K562 (cell line): ENCODE measurements around the gene CDKL5. TPM values are rescaled to one million over a fixed set of nuclear protein-coding genes. Genes with fewer than 3 reads are reported as not detected.

Experiments used
- CHD4 ChIP-seq: fragments of 200-600 bp; sonication (generic); IDR thresholded peaks from 3 replicates; pipeline ENCODE4 v1.6.1; 2012; ENCODE audit warnings: low read depth, mild to moderate bottlenecking, mixed read lengths, low read length, inconsistent platforms; ENCODE audit not compliant: insufficient read depth, insufficient replicate concordance, poor library complexity, severe bottlenecking
- CREB3 ChIP-seq: fragments of 450-650 bp; conservative IDR thresholded peaks from 2 replicates; pipeline ENCODE4 v1.6.1; 2016; ENCODE audit warnings: missing genetic modification characterization, low read depth, mild to moderate bottlenecking, missing compliant biosample characterization, moderate library complexity
- DLX4 ChIP-seq: fragments of 250-450 bp; sonication (Bioruptor Pico); IDR thresholded peaks from 2 replicates; pipeline ENCODE4 v1.6.1; 2021; ENCODE audit warnings: mild to moderate bottlenecking
- GTF2F1 ChIP-seq: IDR thresholded peaks from 2 replicates; pipeline ENCODE4 v1.6.1; 2011; ENCODE audit warnings: low read depth, low read length, improper control_type of control experiment
- HIVEP1 ChIP-seq: fragments of 250-450 bp; sonication (Bioruptor Pico); IDR thresholded peaks from 2 replicates; pipeline ENCODE4 v1.4.0; 2020; ENCODE audit warnings: mild to moderate bottlenecking
- ILK ChIP-seq: fragments of 450-650 bp; IDR thresholded peaks from 2 replicates; pipeline ENCODE4 v1.6.1; 2016; ENCODE audit warnings: missing genetic modification characterization, low read depth, mild to moderate bottlenecking, missing compliant biosample characterization, moderate library complexity, borderline replicate concordance
- MTA3 ChIP-seq: fragments of 450-650 bp; formaldehyde crosslinking; IDR thresholded peaks from 2 replicates; pipeline ENCODE4 v1.6.1; 2017; ENCODE audit warnings: mild to moderate bottlenecking, borderline replicate concordance
- MYC ChIP-seq, 2 experiments: fragments of 250-450 bp in 1 of 2; sonication (Bioruptor Pico) in 1 of 2; IDR thresholded peaks; 2 replicates each; pipeline versions ENCODE4 v1.5.1 to v1.6.1; 2012 to 2021; ENCODE audit warnings: low read depth in 2 of 2, borderline replicate concordance in 1 of 2, improper control_type of control experiment in 1 of 2, low read length in 1 of 2, mild to moderate bottlenecking in 1 of 2, moderate library complexity in 1 of 2
- PTTG1 ChIP-seq: fragments of 450-650 bp; IDR thresholded peaks from 2 replicates; pipeline ENCODE4 v1.6.1; 2016; ENCODE audit warnings: low read depth, mild to moderate bottlenecking, missing genetic modification characterization, missing compliant biosample characterization
- RBM34 ChIP-seq: fragments of 200-400 bp; formaldehyde crosslinking; IDR thresholded peaks from 2 replicates; pipeline ENCODE4 v1.6.1; 2018; ENCODE audit warnings: low read length, borderline replicate concordance; ENCODE audit not compliant: insufficient read depth
- RFX7 ChIP-seq: fragments of 250-450 bp; sonication (Bioruptor Pico); IDR thresholded peaks from 2 replicates; pipeline ENCODE4 v1.5.1; 2021; ENCODE audit warnings: mild to moderate bottlenecking
- SIRT6 ChIP-seq: IDR thresholded peaks from one replicate; pipeline ENCODE4 v1.6.1; 2012; ENCODE audit warnings: low read depth, mild to moderate bottlenecking, control low read depth, inconsistent platforms, low read length, moderate library complexity
- SMARCC2 ChIP-seq: fragments of 450-650 bp; IDR thresholded peaks from 2 replicates; pipeline ENCODE4 v1.6.1; 2017; ENCODE audit warnings: antibody characterized with exemption, moderate library complexity, mild to moderate bottlenecking, low read depth
- SNRNP70 ChIP-seq: fragments of 200-400 bp; formaldehyde crosslinking; optimal IDR thresholded peaks from 2 replicates; pipeline ENCODE3; 2017; ENCODE audit warnings: low read depth, low read length
- SP2 ChIP-seq: IDR thresholded peaks from 2 replicates; pipeline ENCODE4 v1.6.1; 2011; ENCODE audit warnings: mild to moderate bottlenecking, low read depth, low read length, moderate library complexity; ENCODE audit not compliant: poor library complexity, severe bottlenecking; ENCODE audit errors: extremely low read depth
- ZNF280B ChIP-seq: fragments of 250-450 bp; sonication (Bioruptor Pico); IDR thresholded peaks from 2 replicates; pipeline ENCODE4 v1.5.1; 2021; ENCODE audit warnings: mild to moderate bottlenecking
- ZNF347 ChIP-seq: fragments of 450-650 bp; formaldehyde crosslinking; IDR thresholded peaks from 2 replicates; pipeline ENCODE4 v1.4.0; 2020; ENCODE audit warnings: low read depth, mild to moderate bottlenecking, moderate library complexity
- ZNF639 ChIP-seq, 2 experiments: fragments of 200-800 bp in 1 of 2; sonication (Bioruptor generic) in 1 of 2; sonication (generic) in 1 of 2; formaldehyde crosslinking in 1 of 2; IDR thresholded peaks in 1 of 2; conservative IDR thresholded peaks in 1 of 2; 2 replicates each; pipeline versions ENCODE4 v1.5.0 to v1.6.1; 2016 to 2020; ENCODE audit warnings: missing compliant biosample characterization in 1 of 2, missing genetic modification characterization in 1 of 2, missing genetic modification reagents in 1 of 2
- ZNF780A ChIP-seq: fragments of 250-450 bp; sonication (Bioruptor Pico); IDR thresholded peaks from 2 replicates; pipeline ENCODE4 v1.5.0; 2021; ENCODE audit warnings: mild to moderate bottlenecking
- polyA plus RNA-seq, 8 experiments: library from polyadenylated mRNA; depleted of rRNA in 4 of 8; stranded (reverse) in 5 of 8; unstranded in 3 of 8; fragments of >200 nt; fragmentation: Nextera tagmentation in 2 of 8; fragmentation: Illumina TruSeq in 1 of 8; extraction: Ambion mirVana in 2 of 8; extraction: Trizol in 1 of 8; gene quantifications; 2 replicates each; pipeline versions ENCODE4 v1.2.1 to v1.2.3, GENCODE V29; 2011 to 2014; ENCODE audit warnings: inconsistent platforms in 1 of 8, missing spikeins in 1 of 8
- total RNA-seq, 7 experiments: library from RNA; depleted of rRNA in 6 of 7; stranded (reverse); fragments of >200 nt in 6 of 7; fragmentation: Illumina TruSeq in 2 of 7; extraction: Trizol in 2 of 7; gene quantifications; 2 replicates each; pipeline versions ENCODE4 v1.2.1 to v1.2.3, GENCODE V29; 2011 to 2021; ENCODE audit warnings: low replicate concordance in 1 of 7

The CDKL5 gene
- total and polyA plus RNA-seq, 9 of the 15 experiments (the other 6 are each of a cell fraction or from before 2014, with no cell fraction given): under 0.01 to 0.21 (median 0.04) TPM

GRCh38 chrX:18425199-18426003 is at the start of gene CDKL5 (continued):
- no peak for TF ChIP-seq ZNF280B (CRISPR knock-in tag)
- no peak for TF ChIP-seq ZNF780A (CRISPR knock-in tag)
- TF ChIP-seq SIRT6: no peak
- TF ChIP-seq PTTG1 (tag): no peak
- no peak for TF ChIP-seq ZNF639 (CRISPR knock-in tag; conservative IDR thresholded peaks at IDR 0.05 in 1 of 2, IDR thresholded peaks at IDR 0.05 in 1 of 2)
- TF ChIP-seq GTF2F1: no peak
- no peak for TF ChIP-seq ZNF347 (CRISPR knock-in tag)
- no peak for TF ChIP-seq RBM34
- no peak for TF ChIP-seq CHD4
- TF ChIP-seq CREB3 (tag): no peak
- TF ChIP-seq DLX4 (CRISPR knock-in tag): no peak
- TF ChIP-seq RFX7 (CRISPR knock-in tag): no peak
- TF ChIP-seq HIVEP1 (CRISPR knock-in tag): no peak
- TF ChIP-seq SNRNP70: no peak
- TF ChIP-seq MTA3: 0 out of 2 replicates have a peak, but pooled peaks have one; percentile 44
- TF ChIP-seq SMARCC2: no peak
- TF ChIP-seq SP2: peak; percentile 47
- TF ChIP-seq ILK (tag): no peak
- 0 out of 2 replicates have a peak, but pooled peaks have one; percentile 13 for TF ChIP-seq MYC (IDR thresholded peaks at IDR 0.05; ENCODE audit: low read depth, low read length)
- no peak for TF ChIP-seq MYC (CRISPR knock-in tag; IDR thresholded peaks at IDR 0.05; ENCODE audit: borderline replicate concordance, low read depth)
